Esophagus squamous epithelium (tissue), 4 donors: ENCODE data around the gene TRMT10B.

Source experiments
- POLR2A ChIP-seq, 4 donors: fragments of 450-650 bp; IDR thresholded peaks; one replicate each; pipeline ENCODE4 v1.6.1; 2017; ENCODE audit warnings: antibody characterized with exemption in 4 of 4, mild to moderate bottlenecking in 4 of 4, moderate library complexity in 3 of 4
- TF ChIP-seq, protein P1 (sequence below), 6 experiments: fragments of 450-650 bp in 4 of 6; fragments of 200-600 bp in 2 of 6; sonication (generic) in 2 of 6; IDR thresholded peaks; one replicate each; pipeline ENCODE4 v1.5.1; 2016 to 2019; ENCODE audit warnings: antibody characterized with exemption in 6 of 6, mild to moderate bottlenecking in 4 of 6, moderate library complexity in 4 of 6

DNA sequence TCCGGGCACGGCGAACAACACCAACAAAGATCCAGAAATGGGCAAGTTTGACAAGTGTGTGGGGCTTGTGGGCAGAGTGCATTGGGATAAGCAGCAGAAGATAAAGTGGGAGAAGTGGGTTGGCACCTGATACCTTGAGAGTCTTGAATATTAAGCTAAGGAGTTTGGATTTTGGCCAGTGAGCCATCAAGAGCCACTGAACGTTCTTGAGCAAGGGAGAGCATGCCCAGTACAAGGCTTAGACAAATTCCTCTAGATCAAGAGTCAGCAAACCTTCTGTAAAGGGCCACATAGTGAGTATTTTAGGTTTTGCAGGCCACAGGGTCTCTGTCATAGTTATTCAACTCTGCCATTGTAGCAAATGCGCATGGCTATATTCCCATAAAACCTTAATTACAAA lies 26.6 kb upstream of the TRMT10B start:
- TF ChIP-seq, protein P1, sequence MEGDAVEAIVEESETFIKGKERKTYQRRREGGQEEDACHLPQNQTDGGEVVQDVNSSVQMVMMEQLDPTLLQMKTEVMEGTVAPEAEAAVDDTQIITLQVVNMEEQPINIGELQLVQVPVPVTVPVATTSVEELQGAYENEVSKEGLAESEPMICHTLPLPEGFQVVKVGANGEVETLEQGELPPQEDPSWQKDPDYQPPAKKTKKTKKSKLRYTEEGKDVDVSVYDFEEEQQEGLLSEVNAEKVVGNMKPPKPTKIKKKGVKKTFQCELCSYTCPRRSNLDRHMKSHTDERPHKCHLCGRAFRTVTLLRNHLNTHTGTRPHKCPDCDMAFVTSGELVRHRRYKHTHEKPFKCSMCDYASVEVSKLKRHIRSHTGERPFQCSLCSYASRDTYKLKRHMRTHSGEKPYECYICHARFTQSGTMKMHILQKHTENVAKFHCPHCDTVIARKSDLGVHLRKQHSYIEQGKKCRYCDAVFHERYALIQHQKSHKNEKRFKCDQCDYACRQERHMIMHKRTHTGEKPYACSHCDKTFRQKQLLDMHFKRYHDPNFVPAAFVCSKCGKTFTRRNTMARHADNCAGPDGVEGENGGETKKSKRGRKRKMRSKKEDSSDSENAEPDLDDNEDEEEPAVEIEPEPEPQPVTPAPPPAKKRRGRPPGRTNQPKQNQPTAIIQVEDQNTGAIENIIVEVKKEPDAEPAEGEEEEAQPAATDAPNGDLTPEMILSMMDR (IDR thresholded peaks at IDR 0.05) = no peak
- no peak for TF ChIP-seq POLR2A (IDR thresholded peaks at IDR 0.05)
